Esophagus squamous epithelium (tissue), 5 donors: Measurements from ENCODE around the gene CTDP1. TPM values are rescaled to one million over a fixed set of nuclear protein-coding genes. Genes with fewer than 3 reads are reported as not detected.

Experiments used
- DNase-seq: peaks from one replicate; lab custom pipeline; 2025; lab: John Stamatoyannopoulos, UW
- H3K27ac ChIP-seq, 4 donors: fragments of 200-600 bp; sonication (generic); one replicate each; pipeline ENCODE4 v1.5.1; 2016 to 2019; ENCODE audit warnings: mild to moderate bottlenecking in 1 of 4
- H3K27me3 ChIP-seq, 4 donors: fragments of 200-600 bp; sonication (generic); 1 replicate in 3 of 4; 2 replicates in 1 of 4; pipeline versions ENCODE4 v1.5.1 to v1.6.0; 2017 to 2021; ENCODE audit warnings: antibody characterized with exemption in 1 of 4
- H3K36me3 ChIP-seq, 3 donors: fragments of 200-600 bp; sonication (generic); one replicate each; pipeline ENCODE4 v1.5.1; 2016 to 2019
- H3K4me1 ChIP-seq, 3 donors: fragments of 200-600 bp; sonication (generic); one replicate each; pipeline ENCODE4 v1.5.1; 2017 to 2019
- H3K4me3 ChIP-seq, 4 donors: fragments of 200-600 bp; sonication (generic); 1 replicate in 3 of 4; 2 replicates in 1 of 4; pipeline ENCODE4 v1.5.1; 2016 to 2019; ENCODE audit warnings: mild to moderate bottlenecking in 2 of 4, moderate library complexity in 1 of 4
- H3K9me3 ChIP-seq, 3 donors: fragments of 200-600 bp; sonication (generic); one replicate each; pipeline ENCODE4 v1.5.1; 2016 to 2019
- CTCF ChIP-seq, 6 experiments: fragments of 450-650 bp in 4 of 6; fragments of 200-600 bp in 2 of 6; sonication (generic) in 2 of 6; IDR thresholded peaks; one replicate each; pipeline ENCODE4 v1.5.1; 2016 to 2019; ENCODE audit warnings: antibody characterized with exemption in 6 of 6, mild to moderate bottlenecking in 4 of 6, moderate library complexity in 4 of 6
- POLR2A ChIP-seq, 4 donors: fragments of 450-650 bp; IDR thresholded peaks; one replicate each; pipeline ENCODE4 v1.6.1; 2017; ENCODE audit warnings: antibody characterized with exemption in 4 of 4, mild to moderate bottlenecking in 4 of 4, moderate library complexity in 3 of 4
- WGBS, 2 donors: methylation state at CpG; one replicate each; pipeline ENCODE4 v1.1.5; 2018; 5-methylcytosine and 5-hydroxymethylcytosine counted together
- intact Hi-C: fragments of 100-400 bp; cut with DNase I; formaldehyde crosslinking; loops from one replicate; pipeline ENCODE4 v1.15.0; 2022
- total RNA-seq, 4 donors: library from RNA; depleted of rRNA; stranded (reverse); fragments of >200 nt; gene quantifications; one replicate each; pipeline ENCODE4 v1.1.0, GENCODE V29; 2016
- donor health status: DM: yes; HTN: yes; CAD: no.

The CTDP1 gene
- total RNA-seq, 4 donors from 2014 or later: 10.5 to 17.1 (median 15.5) TPM

- TF ChIP-seq POLR2A (IDR thresholded peaks at IDR 0.05) (no peak), CTCF (IDR thresholded peaks at IDR 0.05) (no peak)
- intact Hi-C loops: no loop called here
- H3K27me3 ChIP-seq: peaks cover 0 to 73% (median 0%) of the 10 kb centered on the region in 4 donors
- no peaks in the 10 kb centered on the region for H3K36me3 ChIP-seq
- 64 to 82% methylated on average over 2 of the region's 2 CpGs for WGBS, 2 donors
- H3K9me3 ChIP-seq: no peaks in the 10 kb centered on the region
- H3K27ac ChIP-seq: no peak overlapping the region
- no peak for DNase-seq
- no peak overlapping the region for H3K4me3 ChIP-seq
- H3K4me1 ChIP-seq: no peaks in the 10 kb centered on the region
Measured at GRCh38 chr18:79776674-79777073, 97.1 kb downstream of the CTDP1 start.

- intact Hi-C loops: no loop called here
- TF ChIP-seq POLR2A (IDR thresholded peaks at IDR 0.05): no peak
- no peak for TF ChIP-seq CTCF (IDR thresholded peaks at IDR 0.05)
- Histone ChIP-seq H3K4me1 (no peaks in the 10 kb centered on the region), H3K36me3 (no peaks in the 10 kb centered on the region), H3K27ac (no peak overlapping the region), H3K9me3 (no peaks in the 10 kb centered on the region), H3K27me3 (peaks cover 0 to 68% (median 0%) of the 10 kb centered on the region in 4 donors), H3K4me3 (no peak overlapping the region)
- no peak for DNase-seq
- 0 to 31% methylated on average over 1 to 4 of the region's 26 CpGs for WGBS, 2 donors
Measured at GRCh38 chr18:79778291-79778791, 98.7 kb downstream of the CTDP1 start.

GRCh38 chr18:79779021-79779699, 99.6 kb downstream of the CTDP1 start:
- WGBS, 2 donors: 67 to 74% methylated on average over 11 to 18 of the region's 29 CpGs
- H3K27me3 ChIP-seq: peaks cover 0 to 70% (median 2%) of the 10 kb centered on the region in 4 donors
- DNase-seq: no peak

GRCh38 chr18:79779700-79780190, 100.1 kb downstream of the CTDP1 start:
- H3K27me3 ChIP-seq: peaks cover 0 to 70% (median 2%) of the 10 kb centered on the region in 4 donors
- WGBS, 2 donors: 81 to 84% methylated on average over 6 to 17 of the region's 18 CpGs

More at GRCh38 chr18:79779021-79779699, 99.6 kb downstream of the CTDP1 start:
- Histone ChIP-seq H3K9me3 (no peaks in the 10 kb centered on the region), H3K27ac (no peak overlapping the region), H3K36me3 (no peaks in the 10 kb centered on the region), H3K4me3 (no peak overlapping the region), H3K4me1 (no peaks in the 10 kb centered on the region)
- TF ChIP-seq CTCF (IDR thresholded peaks at IDR 0.05): no peak
- no peak for TF ChIP-seq POLR2A (IDR thresholded peaks at IDR 0.05)
- intact Hi-C loops: no loop called here

More at GRCh38 chr18:79779700-79780190, 100.1 kb downstream of the CTDP1 start:
- Histone ChIP-seq H3K27ac (no peak overlapping the region), H3K4me1 (no peaks in the 10 kb centered on the region), H3K36me3 (no peaks in the 10 kb centered on the region), H3K9me3 (no peaks in the 10 kb centered on the region), H3K4me3 (no peak overlapping the region)
- DNase-seq: no peak
- intact Hi-C loops: no loop called here
- TF ChIP-seq POLR2A (IDR thresholded peaks at IDR 0.05): no peak
- TF ChIP-seq CTCF (IDR thresholded peaks at IDR 0.05): no peak
